DND-41 (cell line): Measurements from ENCODE around the gene TREH.
"Not testable (repeated sequence)": the region's sequence is repeated elsewhere in the genome, so short reads cannot be mapped to it uniquely, and the experiment has no call there.

Source experiments
- ATAC-seq: fragments of 200-7000 bp; cut with Tn5 transposase; 3 replicates; pipeline ENCODE4 v1.9.1; 2021; ENCODE audit warnings: low read depth; ENCODE audit not compliant: insufficient read depth
- DNase-seq: peaks from one replicate; pipeline ENCODE4 v3.0.0-alpha.2; 2020
- H2AFZ ChIP-seq: 2 replicates; pipeline ENCODE4 v1.6.0; 2012; ENCODE audit warnings: low read depth, low read length
- H3K27ac ChIP-seq: 2 replicates; pipeline ENCODE4 v1.5.1; 2012; ENCODE audit warnings: low read length, inconsistent platforms
- H3K27me3 ChIP-seq: fragments of 200-600 bp; sonication (generic); 2 replicates; pipeline ENCODE4 v1.6.0; 2012; ENCODE audit warnings: low read length, mild to moderate bottlenecking, inconsistent platforms; ENCODE audit not compliant: insufficient read depth, poor library complexity
- H3K36me3 ChIP-seq: 2 replicates; pipeline ENCODE4 v1.5.1; 2012; ENCODE audit warnings: low read length, inconsistent platforms; ENCODE audit not compliant: insufficient read depth
- H3K4me1 ChIP-seq: 2 replicates; pipeline ENCODE4 v1.5.1; 2012; ENCODE audit warnings: mild to moderate bottlenecking, low read length; ENCODE audit not compliant: insufficient read depth
- H3K4me2 ChIP-seq: 2 replicates; pipeline ENCODE4 v1.6.0; 2012; ENCODE audit warnings: mild to moderate bottlenecking, moderate library complexity, low read length, inconsistent platforms; ENCODE audit not compliant: insufficient read depth
- H3K4me3 ChIP-seq, 2 experiments: fragments of 200-600 bp in 1 of 2; shearing (Covaris generic) in 1 of 2; 2 replicates each; pipeline ENCODE4 v1.5.1; 2012 to 2016; ENCODE audit warnings: inconsistent platforms in 2 of 2, low read length in 2 of 2, mild to moderate bottlenecking in 2 of 2, low read depth in 1 of 2, moderate library complexity in 1 of 2
- H3K79me2 ChIP-seq: 2 replicates; pipeline ENCODE4 v1.6.0; 2012; ENCODE audit warnings: low read length, inconsistent platforms; ENCODE audit not compliant: insufficient read depth
- H3K9ac ChIP-seq: 2 replicates; pipeline ENCODE4 v1.6.0; 2012; ENCODE audit warnings: low read depth, mild to moderate bottlenecking, inconsistent platforms, low read length, moderate library complexity
- H3K9me3 ChIP-seq: 2 replicates; pipeline ENCODE4 v1.5.1; 2012; ENCODE audit warnings: low read length, moderate library complexity, mild to moderate bottlenecking, inconsistent platforms; ENCODE audit not compliant: insufficient read depth, severe bottlenecking
- H4K20me1 ChIP-seq: 2 replicates; pipeline ENCODE4 v1.6.0; 2012; ENCODE audit warnings: low read length; ENCODE audit not compliant: insufficient read depth
- EZH2 ChIP-seq: IDR thresholded peaks from 3 replicates; pipeline ENCODE4 v1.6.1; 2012; ENCODE audit warnings: borderline replicate concordance, low read depth, mild to moderate bottlenecking, moderate library complexity, low read length, inconsistent platforms; ENCODE audit not compliant: severe bottlenecking
- TF ChIP-seq, protein P1 (sequence below): IDR thresholded peaks from 2 replicates; pipeline ENCODE4 v1.5.1; 2012; ENCODE audit warnings: borderline replicate concordance, low read length, moderate library complexity, mild to moderate bottlenecking; ENCODE audit not compliant: poor library complexity, severe bottlenecking; ENCODE audit errors: extremely low read depth

TREH gene

DNA sequence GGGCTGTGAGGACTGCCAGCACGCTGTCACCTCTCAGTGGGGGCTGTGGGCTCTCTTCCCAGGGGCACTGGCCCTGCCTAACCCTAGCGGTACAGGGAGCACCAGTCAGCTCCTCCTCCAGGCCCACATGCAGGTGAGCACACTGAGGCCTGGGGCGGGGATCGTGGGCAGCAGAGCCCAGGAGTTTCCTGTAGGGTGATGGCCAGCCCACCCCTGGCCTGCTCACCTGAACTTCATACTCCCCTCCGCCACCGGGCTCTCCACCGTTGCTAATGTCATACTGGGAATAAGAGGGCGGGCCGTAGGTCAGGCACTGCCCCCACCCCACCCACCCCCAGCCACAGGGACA, 10.0 kb upstream of the TREH start:
- Histone ChIP-seq H3K9ac (no peak overlapping the region), H3K4me1 (peaks cover 34% of the 10 kb centered on the region)
- no peak for TF ChIP-seq EZH2
- TF ChIP-seq, protein P1, sequence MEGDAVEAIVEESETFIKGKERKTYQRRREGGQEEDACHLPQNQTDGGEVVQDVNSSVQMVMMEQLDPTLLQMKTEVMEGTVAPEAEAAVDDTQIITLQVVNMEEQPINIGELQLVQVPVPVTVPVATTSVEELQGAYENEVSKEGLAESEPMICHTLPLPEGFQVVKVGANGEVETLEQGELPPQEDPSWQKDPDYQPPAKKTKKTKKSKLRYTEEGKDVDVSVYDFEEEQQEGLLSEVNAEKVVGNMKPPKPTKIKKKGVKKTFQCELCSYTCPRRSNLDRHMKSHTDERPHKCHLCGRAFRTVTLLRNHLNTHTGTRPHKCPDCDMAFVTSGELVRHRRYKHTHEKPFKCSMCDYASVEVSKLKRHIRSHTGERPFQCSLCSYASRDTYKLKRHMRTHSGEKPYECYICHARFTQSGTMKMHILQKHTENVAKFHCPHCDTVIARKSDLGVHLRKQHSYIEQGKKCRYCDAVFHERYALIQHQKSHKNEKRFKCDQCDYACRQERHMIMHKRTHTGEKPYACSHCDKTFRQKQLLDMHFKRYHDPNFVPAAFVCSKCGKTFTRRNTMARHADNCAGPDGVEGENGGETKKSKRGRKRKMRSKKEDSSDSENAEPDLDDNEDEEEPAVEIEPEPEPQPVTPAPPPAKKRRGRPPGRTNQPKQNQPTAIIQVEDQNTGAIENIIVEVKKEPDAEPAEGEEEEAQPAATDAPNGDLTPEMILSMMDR, result peak; percentile 7

DNA sequence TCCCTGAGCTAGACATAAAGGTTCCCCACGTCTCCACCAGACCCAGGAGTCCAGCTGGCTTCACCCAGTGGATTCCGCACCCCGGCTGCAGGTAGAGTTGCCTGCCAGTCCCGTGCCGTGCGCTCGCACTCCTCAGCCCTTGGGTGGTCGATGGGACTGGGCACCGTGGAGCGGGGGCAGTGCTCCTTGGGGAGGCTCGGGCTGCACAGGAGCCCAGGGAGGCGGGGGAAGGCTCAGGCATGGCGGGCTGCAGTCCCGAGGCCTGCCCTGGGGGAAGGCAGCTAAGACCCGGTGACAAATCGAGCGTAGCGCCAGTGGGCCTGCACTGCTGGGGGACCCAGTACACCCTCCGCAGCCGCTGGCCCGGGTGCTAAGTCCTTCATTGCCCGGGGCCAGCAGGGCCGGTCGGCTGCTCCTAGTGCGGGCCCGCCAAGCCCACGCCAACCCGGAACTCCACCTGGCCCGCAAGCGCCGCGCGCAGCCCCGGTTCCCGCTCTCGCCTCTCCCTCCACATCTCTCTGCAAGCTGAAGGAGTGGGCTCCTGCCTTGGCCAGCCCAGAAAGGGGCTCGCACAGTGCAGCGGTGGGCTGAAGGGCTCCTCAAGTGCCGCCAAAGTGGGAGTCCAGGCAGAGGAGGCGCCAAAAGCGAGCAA, 9.5 kb upstream of the TREH start:
- Histone ChIP-seq H3K27me3 (no peaks in the 10 kb centered on the region), H3K9ac (no peak overlapping the region), H2AFZ (no peak overlapping the region), H3K9me3 (no peaks in the 10 kb centered on the region), H4K20me1 (peaks cover 5% of the 10 kb centered on the region; the same call in 1 of the 2 replicates), H3K4me1 (peaks cover 34% of the 10 kb centered on the region), H3K27ac (no peak overlapping the region), H3K4me3 (no peak overlapping the region), H3K79me2 (no peaks in the 10 kb centered on the region), H3K36me3 (no peaks in the 10 kb centered on the region), H3K4me2 (no peak overlapping the region)
- TF ChIP-seq EZH2, result no peak
- TF ChIP-seq, protein P1, result no peak
- DNase-seq, result no peak
- no peak for ATAC-seq

More for the DNA sequence above, 10.0 kb upstream of the TREH start:
- DNase-seq (no peak), ATAC-seq (no peak)
- no peak overlapping the region for H3K4me2 ChIP-seq
- no peaks in the 10 kb centered on the region for H3K27me3 ChIP-seq
- H3K36me3 ChIP-seq, result no peaks in the 10 kb centered on the region
- no peak overlapping the region for H2AFZ ChIP-seq
- peaks cover 7% of the 10 kb centered on the region; the same call in 1 of the 2 replicates for H4K20me1 ChIP-seq
- H3K27ac ChIP-seq, result no peak overlapping the region
- H3K9me3 ChIP-seq, result no peaks in the 10 kb centered on the region
- no peak overlapping the region for H3K4me3 ChIP-seq
- H3K79me2 ChIP-seq, result no peaks in the 10 kb centered on the region

DNA sequence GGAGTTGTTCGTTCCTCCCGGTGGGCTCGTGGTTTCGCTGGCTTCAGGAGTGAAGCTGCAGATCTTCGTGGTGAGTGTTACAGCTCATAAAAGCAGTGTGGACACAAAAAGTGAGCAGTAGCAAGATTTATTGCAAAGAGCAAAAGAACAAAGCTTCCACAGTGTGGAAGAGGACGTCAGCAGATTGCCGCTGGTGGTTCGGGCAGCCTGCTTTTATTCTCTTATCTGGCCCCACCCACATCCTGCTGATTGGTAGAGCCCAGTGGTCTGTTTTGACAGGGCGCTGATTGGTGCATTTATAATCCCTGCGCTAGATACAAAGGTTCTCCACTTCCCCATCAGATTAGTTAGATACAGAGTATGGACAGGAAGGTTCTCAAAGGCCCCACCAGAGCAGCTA, 8.9 kb upstream of the TREH start:
- not testable (repeated sequence) for H4K20me1 ChIP-seq, H3K4me2 ChIP-seq, H3K9me3 ChIP-seq, H3K27ac ChIP-seq, H3K4me3 ChIP-seq, H3K27me3 ChIP-seq, H3K79me2 ChIP-seq, H3K36me3 ChIP-seq, H2AFZ ChIP-seq, ATAC-seq, H3K9ac ChIP-seq
- peaks cover 34% of the 10 kb centered on the region for H3K4me1 ChIP-seq
- DNase-seq, result peak; percentile 50

DNA sequence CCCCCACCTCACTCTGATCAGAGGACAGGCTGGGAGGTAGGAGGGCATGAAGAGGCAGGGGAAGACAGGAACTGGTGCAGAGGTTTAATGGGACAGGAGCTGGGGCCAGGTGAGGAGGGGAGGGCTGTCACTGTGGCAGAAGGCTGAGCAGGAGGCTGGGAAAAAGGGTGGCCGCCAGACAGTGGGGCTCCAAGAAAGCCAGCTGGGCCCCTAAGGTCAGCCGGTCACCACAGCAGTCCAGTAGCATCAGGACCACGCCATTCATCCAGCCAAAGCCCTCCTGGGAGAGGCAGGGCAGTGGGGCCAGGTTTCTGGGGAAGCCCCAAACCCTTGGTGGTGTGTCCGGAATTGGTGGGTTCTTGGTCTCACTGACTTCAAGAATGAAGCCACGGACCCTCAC, 8.5 kb upstream of the TREH start:
- ATAC-seq (no peak), DNase-seq (no peak)
- no peak for TF ChIP-seq EZH2
- TF ChIP-seq, protein P1, result no peak
- Histone ChIP-seq H3K4me1 (peaks cover 32% of the 10 kb centered on the region), H3K27me3 (no peaks in the 10 kb centered on the region), H2AFZ (no peak overlapping the region), H3K9me3 (no peaks in the 10 kb centered on the region), H3K79me2 (no peaks in the 10 kb centered on the region), H3K4me2 (no peak overlapping the region), H3K36me3 (no peaks in the 10 kb centered on the region), H3K4me3 (no peak overlapping the region), H3K27ac (no peak overlapping the region), H4K20me1 (peaks cover 3% of the 10 kb centered on the region; the same call in 1 of the 2 replicates), H3K9ac (no peak overlapping the region)
